ENCODE data around the gene ATXN1. TPM values are rescaled to one million over a fixed set of nuclear protein-coding genes. Genes with fewer than 3 reads are reported as not detected.

ATXN1 gene
- total RNA-seq, 1 donor from 2014 or later, result 64.5 TPM

DNA sequence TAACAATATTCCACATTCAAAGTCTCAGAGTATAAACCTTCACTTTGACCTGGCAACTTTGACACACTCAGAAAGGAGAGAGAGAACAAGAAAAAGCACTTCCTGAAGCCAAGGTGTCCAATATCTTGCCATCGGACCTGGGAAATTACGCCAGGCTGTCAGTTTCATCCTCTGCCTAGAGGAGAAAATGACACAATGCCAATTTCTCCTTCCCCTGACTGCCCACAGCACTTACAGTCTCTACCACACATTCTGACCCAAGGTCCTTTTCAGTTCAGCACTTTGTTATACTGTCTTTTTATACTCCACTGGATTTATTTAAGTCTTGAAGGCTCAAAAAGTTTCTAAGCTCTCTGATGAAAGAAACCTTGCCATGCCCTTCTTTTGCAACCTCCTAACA is 272.4 kb downstream of the ATXN1 start:
- TF ChIP-seq, protein P1, sequence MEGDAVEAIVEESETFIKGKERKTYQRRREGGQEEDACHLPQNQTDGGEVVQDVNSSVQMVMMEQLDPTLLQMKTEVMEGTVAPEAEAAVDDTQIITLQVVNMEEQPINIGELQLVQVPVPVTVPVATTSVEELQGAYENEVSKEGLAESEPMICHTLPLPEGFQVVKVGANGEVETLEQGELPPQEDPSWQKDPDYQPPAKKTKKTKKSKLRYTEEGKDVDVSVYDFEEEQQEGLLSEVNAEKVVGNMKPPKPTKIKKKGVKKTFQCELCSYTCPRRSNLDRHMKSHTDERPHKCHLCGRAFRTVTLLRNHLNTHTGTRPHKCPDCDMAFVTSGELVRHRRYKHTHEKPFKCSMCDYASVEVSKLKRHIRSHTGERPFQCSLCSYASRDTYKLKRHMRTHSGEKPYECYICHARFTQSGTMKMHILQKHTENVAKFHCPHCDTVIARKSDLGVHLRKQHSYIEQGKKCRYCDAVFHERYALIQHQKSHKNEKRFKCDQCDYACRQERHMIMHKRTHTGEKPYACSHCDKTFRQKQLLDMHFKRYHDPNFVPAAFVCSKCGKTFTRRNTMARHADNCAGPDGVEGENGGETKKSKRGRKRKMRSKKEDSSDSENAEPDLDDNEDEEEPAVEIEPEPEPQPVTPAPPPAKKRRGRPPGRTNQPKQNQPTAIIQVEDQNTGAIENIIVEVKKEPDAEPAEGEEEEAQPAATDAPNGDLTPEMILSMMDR (IDR thresholded peaks at IDR 0.05), result no peak
- H3K4me3 Mint-ChIP-seq (ENCODE audit: unreplicated experiment), result no peak overlapping the region
- no peak for DNase-seq (ENCODE audit: low spot score)
- H3K27me3 Mint-ChIP-seq (ENCODE audit: low read depth), result no peaks in the 10 kb centered on the region
- no peaks in the 10 kb centered on the region for H3K36me3 Mint-ChIP-seq (ENCODE audit: low read depth)
- H3K27ac Mint-ChIP-seq (ENCODE audit: unreplicated experiment), result no peak overlapping the region
- no peaks in the 10 kb centered on the region for H3K9me3 Mint-ChIP-seq (ENCODE audit: low read depth)
- peaks cover 18% of the 10 kb centered on the region for H3K4me1 Mint-ChIP-seq (ENCODE audit: low read depth)

DNA sequence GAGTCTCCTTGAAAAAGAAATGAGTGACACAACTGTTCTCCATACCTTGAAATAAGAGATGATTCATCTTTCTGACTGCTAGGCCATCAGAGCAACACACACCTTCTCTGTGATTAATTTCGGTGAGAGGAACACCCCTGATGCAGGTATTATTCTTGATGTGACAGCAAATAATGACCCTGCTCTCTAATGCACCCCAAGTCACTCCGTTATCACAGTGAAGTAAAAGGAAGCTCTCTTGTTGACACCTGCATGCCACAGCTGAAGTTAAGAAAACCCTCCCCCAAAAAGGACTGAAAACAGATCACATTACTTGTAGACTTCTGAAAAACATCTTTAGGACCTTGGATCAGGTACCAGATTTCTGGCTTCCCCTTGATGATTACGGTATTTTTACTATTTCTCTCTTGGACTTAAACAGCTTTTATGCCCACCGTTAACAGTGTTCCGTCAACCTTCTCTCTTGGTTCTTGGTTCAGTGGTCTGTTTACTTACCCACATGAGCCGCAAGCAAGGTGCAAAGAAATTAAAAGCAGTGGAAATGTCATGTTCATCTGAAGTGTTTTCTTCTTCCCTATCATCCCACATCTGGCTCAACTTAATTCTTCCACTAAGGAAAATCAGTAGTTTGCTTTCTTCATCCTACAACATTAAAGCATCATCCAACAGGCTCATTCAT is 273.1 kb downstream of the ATXN1 start:
- no peak overlapping the region for H3K4me3 Mint-ChIP-seq (ENCODE audit: unreplicated experiment)
- DNase-seq (ENCODE audit: low spot score), result no peak
- TF ChIP-seq, protein P1 (IDR thresholded peaks at IDR 0.05), result no peak
- peak overlapping the region; percentile 28 for H3K27ac Mint-ChIP-seq (ENCODE audit: unreplicated experiment)
- peaks cover 5% of the 10 kb centered on the region for H3K36me3 Mint-ChIP-seq (ENCODE audit: low read depth)
- H3K27me3 Mint-ChIP-seq (ENCODE audit: low read depth), result no peaks in the 10 kb centered on the region
- peaks cover 12% of the 10 kb centered on the region for H3K4me1 Mint-ChIP-seq (ENCODE audit: low read depth)
- H3K9me3 Mint-ChIP-seq (ENCODE audit: low read depth), result no peaks in the 10 kb centered on the region

DNA sequence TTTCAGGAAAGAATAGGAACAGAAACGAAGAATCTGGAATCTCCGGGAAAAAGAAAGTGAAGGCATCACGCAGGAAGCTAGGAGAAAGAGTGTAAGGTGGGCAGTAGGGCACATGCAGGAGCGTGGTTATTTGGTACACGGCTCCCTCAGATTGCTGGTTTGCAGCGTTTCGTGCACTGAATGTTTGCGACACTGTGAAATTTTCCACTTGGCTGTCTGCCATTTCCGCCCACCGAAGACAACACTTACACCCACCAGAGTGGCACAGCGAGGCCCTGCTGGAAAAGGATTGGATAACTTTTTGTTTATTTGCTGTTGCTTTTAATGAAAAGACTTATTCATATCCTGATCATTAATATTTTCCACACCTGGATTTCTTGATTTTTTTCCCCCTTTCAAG is 274.6 kb downstream of the ATXN1 start:
- no peak for DNase-seq (ENCODE audit: low spot score)
- Mint-ChIP-seq H3K4me1 (ENCODE audit: low read depth) (peaks cover 12% of the 10 kb centered on the region), H3K27me3 (ENCODE audit: low read depth) (no peaks in the 10 kb centered on the region), H3K4me3 (ENCODE audit: unreplicated experiment) (no peak overlapping the region), H3K27ac (ENCODE audit: unreplicated experiment) (no peak overlapping the region), H3K36me3 (ENCODE audit: low read depth) (peaks cover 12% of the 10 kb centered on the region), H3K9me3 (ENCODE audit: low read depth) (peaks cover 3% of the 10 kb centered on the region)
- TF ChIP-seq, protein P1 (IDR thresholded peaks at IDR 0.05), result no peak

DNA sequence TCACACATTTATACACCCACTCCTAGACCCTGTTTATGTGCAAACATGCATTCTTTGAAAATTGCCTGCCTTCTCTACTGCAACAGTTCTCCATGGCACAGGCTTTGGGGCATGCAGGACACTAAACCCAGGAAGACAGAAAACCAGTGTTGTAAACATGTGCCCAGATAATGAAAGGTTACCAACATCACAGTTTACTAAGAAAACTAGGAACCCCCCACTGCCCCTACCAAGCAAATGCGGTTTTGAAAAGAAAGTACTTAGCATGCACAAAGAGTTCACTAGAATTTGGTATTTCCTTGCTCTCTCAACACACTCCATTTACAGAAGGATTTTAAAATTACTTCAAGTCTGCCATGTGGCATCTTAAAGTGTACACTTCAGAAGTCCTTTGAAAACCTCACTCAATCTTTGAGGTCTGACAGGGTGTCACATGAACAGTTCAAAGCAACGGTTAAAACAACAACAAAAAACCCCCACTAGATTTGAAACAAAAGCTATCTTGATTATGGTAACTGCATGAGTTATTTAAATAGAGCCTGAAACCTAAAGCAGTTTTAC is 277.9 kb downstream of the ATXN1 start:
- Mint-ChIP-seq H3K4me1 (ENCODE audit: low read depth) (peaks cover 2% of the 10 kb centered on the region), H3K36me3 (ENCODE audit: low read depth) (peaks cover 12% of the 10 kb centered on the region), H3K27ac (ENCODE audit: unreplicated experiment) (no peak overlapping the region), H3K9me3 (ENCODE audit: low read depth) (peaks cover 3% of the 10 kb centered on the region), H3K27me3 (ENCODE audit: low read depth) (no peaks in the 10 kb centered on the region), H3K4me3 (ENCODE audit: unreplicated experiment) (no peak overlapping the region)
- TF ChIP-seq, protein P1 (IDR thresholded peaks at IDR 0.05), result no peak
- no peak for DNase-seq (ENCODE audit: low spot score)

DNA sequence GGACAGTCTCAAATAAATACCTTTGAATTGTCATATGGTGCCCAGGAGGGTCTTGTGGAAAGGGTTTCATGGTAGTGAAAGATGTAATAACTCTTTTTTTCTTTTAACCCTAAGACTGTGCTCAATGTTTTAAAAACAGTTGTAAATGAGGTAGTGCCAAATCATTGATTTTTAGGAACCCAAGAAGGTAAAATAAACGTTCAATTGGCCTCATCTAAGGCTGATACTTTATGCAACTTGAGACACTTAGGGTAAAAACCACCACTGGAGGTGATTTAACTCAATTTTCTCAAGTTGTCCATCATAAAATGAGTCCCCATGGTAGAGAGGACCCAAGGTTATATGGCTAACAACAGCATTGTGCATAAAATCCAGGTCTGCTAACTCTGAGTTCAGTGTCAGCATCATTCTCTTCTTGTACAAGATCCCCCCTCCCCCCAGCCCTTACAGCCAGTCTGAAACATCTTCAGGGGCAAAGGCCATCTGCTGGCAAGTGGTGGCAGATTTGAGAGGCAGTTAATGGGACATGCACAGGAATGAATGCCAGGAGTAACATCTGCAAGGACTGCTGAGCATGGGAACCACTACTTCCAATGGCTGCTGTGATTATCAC is 278.5 kb downstream of the ATXN1 start:
- H3K4me3 Mint-ChIP-seq (ENCODE audit: unreplicated experiment), result no peak overlapping the region

More for the DNA sequence above, 278.5 kb downstream of the ATXN1 start:
- Mint-ChIP-seq H3K9me3 (ENCODE audit: low read depth) (peaks cover 3% of the 10 kb centered on the region), H3K27me3 (ENCODE audit: low read depth) (no peaks in the 10 kb centered on the region), H3K27ac (ENCODE audit: unreplicated experiment) (no peak overlapping the region), H3K36me3 (ENCODE audit: low read depth) (peaks cover 12% of the 10 kb centered on the region), H3K4me1 (ENCODE audit: low read depth) (no peaks in the 10 kb centered on the region)
- TF ChIP-seq, protein P1 (IDR thresholded peaks at IDR 0.05), result no peak
- DNase-seq (ENCODE audit: low spot score), result no peak

Measured in chondrocyte (in vitro differentiated cells).